Measurements from ENCODE around the gene TTC4. TPM values are rescaled to one million over a fixed set of nuclear protein-coding genes. Genes with fewer than 3 reads are reported as not detected.

TTC4 gene
- polyA plus RNA-seq, 1 donor from 2014 or later, result 22.5 TPM

DNA sequence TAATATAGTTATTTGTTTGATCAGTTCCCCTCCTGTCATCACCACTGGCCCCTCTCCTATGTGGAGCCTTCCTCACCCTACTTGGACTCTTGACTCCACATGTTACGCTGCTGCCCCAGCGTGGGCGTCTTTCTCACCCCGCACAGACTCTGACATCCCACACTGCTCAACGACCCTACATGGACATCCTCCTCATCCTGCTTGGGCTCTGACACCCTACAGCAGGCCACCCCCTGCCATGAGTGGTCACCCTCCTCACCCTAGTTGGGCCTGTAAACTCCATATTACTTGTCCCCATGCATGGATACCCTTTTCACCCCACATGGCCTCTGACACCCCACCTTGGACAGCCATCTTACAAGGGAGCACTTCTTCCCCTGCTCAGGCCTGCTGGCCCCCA is 21.0 kb downstream of the TTC4 start:
- H3K27ac ChIP-seq (ENCODE audit: low read length), result no peak overlapping the region
- no peak overlapping the region for H2AFZ ChIP-seq (ENCODE audit: low read depth, low read length)
- no peaks in the 10 kb centered on the region for H3K9me3 ChIP-seq (ENCODE audit: low read length)
- H3K79me2 ChIP-seq (replicated peaks; ENCODE audit: insufficient read depth, low read length), result no peaks in the 10 kb centered on the region
- H3K9ac ChIP-seq (ENCODE audit: low read length), result no peak overlapping the region
- H3K27me3 ChIP-seq (ENCODE audit: insufficient read depth, low read depth, low read length), result no peaks in the 10 kb centered on the region
- no peaks in the 10 kb centered on the region for H3F3A ChIP-seq (ENCODE audit: insufficient read depth, low read length, poor library complexity, severe bottlenecking)
- H3K36me3 ChIP-seq (ENCODE audit: insufficient read depth, low read length), result no peaks in the 10 kb centered on the region
- H4K20me1 ChIP-seq (ENCODE audit: insufficient read depth), result no peaks in the 10 kb centered on the region
- H3K4me2 ChIP-seq (ENCODE audit: low read length), result no peak overlapping the region
- H3K9me2 ChIP-seq (ENCODE audit: insufficient read depth, low read length), result no peaks in the 10 kb centered on the region
- TF ChIP-seq MXI1 (conservative IDR thresholded peaks at IDR 0.05; ENCODE audit: poor library complexity, severe bottlenecking) (no peak), EP300 (conservative IDR thresholded peaks at IDR 0.05; ENCODE audit: poor library complexity, severe bottlenecking) (no peak), TAF1 (IDR thresholded peaks at IDR 0.05; ENCODE audit: low read depth) (no peak), EZH2 (IDR thresholded peaks at IDR 0.05; ENCODE audit: borderline replicate concordance, insufficient read depth, low read length, poor library complexity, severe bottlenecking) (no peak), POLR2AphosphoS5 (IDR thresholded peaks at IDR 0.05) (no peak), RAD21 (conservative IDR thresholded peaks at IDR 0.05) (no peak), SMC3 (conservative IDR thresholded peaks at IDR 0.05; ENCODE audit: poor library complexity) (no peak)
- TF ChIP-seq, protein P1, sequence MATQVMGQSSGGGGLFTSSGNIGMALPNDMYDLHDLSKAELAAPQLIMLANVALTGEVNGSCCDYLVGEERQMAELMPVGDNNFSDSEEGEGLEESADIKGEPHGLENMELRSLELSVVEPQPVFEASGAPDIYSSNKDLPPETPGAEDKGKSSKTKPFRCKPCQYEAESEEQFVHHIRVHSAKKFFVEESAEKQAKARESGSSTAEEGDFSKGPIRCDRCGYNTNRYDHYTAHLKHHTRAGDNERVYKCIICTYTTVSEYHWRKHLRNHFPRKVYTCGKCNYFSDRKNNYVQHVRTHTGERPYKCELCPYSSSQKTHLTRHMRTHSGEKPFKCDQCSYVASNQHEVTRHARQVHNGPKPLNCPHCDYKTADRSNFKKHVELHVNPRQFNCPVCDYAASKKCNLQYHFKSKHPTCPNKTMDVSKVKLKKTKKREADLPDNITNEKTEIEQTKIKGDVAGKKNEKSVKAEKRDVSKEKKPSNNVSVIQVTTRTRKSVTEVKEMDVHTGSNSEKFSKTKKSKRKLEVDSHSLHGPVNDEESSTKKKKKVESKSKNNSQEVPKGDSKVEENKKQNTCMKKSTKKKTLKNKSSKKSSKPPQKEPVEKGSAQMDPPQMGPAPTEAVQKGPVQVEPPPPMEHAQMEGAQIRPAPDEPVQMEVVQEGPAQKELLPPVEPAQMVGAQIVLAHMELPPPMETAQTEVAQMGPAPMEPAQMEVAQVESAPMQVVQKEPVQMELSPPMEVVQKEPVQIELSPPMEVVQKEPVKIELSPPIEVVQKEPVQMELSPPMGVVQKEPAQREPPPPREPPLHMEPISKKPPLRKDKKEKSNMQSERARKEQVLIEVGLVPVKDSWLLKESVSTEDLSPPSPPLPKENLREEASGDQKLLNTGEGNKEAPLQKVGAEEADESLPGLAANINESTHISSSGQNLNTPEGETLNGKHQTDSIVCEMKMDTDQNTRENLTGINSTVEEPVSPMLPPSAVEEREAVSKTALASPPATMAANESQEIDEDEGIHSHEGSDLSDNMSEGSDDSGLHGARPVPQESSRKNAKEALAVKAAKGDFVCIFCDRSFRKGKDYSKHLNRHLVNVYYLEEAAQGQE (IDR thresholded peaks at IDR 0.05; ENCODE audit: borderline replicate concordance), result no peak
- TF ChIP-seq, protein P2, sequence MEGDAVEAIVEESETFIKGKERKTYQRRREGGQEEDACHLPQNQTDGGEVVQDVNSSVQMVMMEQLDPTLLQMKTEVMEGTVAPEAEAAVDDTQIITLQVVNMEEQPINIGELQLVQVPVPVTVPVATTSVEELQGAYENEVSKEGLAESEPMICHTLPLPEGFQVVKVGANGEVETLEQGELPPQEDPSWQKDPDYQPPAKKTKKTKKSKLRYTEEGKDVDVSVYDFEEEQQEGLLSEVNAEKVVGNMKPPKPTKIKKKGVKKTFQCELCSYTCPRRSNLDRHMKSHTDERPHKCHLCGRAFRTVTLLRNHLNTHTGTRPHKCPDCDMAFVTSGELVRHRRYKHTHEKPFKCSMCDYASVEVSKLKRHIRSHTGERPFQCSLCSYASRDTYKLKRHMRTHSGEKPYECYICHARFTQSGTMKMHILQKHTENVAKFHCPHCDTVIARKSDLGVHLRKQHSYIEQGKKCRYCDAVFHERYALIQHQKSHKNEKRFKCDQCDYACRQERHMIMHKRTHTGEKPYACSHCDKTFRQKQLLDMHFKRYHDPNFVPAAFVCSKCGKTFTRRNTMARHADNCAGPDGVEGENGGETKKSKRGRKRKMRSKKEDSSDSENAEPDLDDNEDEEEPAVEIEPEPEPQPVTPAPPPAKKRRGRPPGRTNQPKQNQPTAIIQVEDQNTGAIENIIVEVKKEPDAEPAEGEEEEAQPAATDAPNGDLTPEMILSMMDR (IDR thresholded peaks at IDR 0.05; ENCODE audit: poor library complexity, severe bottlenecking), result no peak
- no peak overlapping the region for H3K4me3 ChIP-seq (ENCODE audit: low read length)

DNA sequence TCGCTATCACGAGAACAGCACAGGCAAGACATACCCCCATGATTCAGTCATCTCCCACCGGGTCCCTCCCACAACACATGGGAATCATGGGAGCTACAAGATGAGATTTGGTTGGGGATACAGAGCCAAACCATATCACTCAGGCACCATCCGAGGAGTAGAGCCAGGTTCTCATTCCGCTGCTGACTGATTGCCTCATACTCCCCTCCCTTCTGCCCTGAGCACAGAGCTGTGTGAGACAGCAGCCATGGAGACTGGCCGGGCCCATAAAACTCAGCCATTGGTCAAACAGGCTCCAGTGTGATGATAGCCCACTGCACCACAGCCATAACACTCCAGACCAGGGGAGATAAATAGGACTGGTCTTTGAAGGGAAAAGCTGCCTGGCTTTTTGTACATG is 22.6 kb downstream of the TTC4 start:
- TF ChIP-seq, protein P2 (IDR thresholded peaks at IDR 0.05; ENCODE audit: poor library complexity, severe bottlenecking), result no peak
- no peak for TF ChIP-seq EP300 (conservative IDR thresholded peaks at IDR 0.05; ENCODE audit: poor library complexity, severe bottlenecking)
- no peak for TF ChIP-seq RAD21 (conservative IDR thresholded peaks at IDR 0.05)
- TF ChIP-seq SMC3 (conservative IDR thresholded peaks at IDR 0.05; ENCODE audit: poor library complexity), result no peak
- no peak for TF ChIP-seq TAF1 (IDR thresholded peaks at IDR 0.05; ENCODE audit: low read depth)
- no peak for TF ChIP-seq MXI1 (conservative IDR thresholded peaks at IDR 0.05; ENCODE audit: poor library complexity, severe bottlenecking)
- TF ChIP-seq, protein P1 (IDR thresholded peaks at IDR 0.05; ENCODE audit: borderline replicate concordance), result no peak
- no peak for TF ChIP-seq EZH2 (IDR thresholded peaks at IDR 0.05; ENCODE audit: borderline replicate concordance, insufficient read depth, low read length, poor library complexity, severe bottlenecking)
- no peak for TF ChIP-seq POLR2AphosphoS5 (IDR thresholded peaks at IDR 0.05)
- no peaks in the 10 kb centered on the region for H3K9me2 ChIP-seq (ENCODE audit: insufficient read depth, low read length)
- no peak overlapping the region for H3K4me2 ChIP-seq (ENCODE audit: low read length)
- no peak overlapping the region for H3K4me3 ChIP-seq (ENCODE audit: low read length)
- H2AFZ ChIP-seq (ENCODE audit: low read depth, low read length), result no peak overlapping the region
- H3K36me3 ChIP-seq (ENCODE audit: insufficient read depth, low read length), result no peaks in the 10 kb centered on the region
- H3K27me3 ChIP-seq (ENCODE audit: insufficient read depth, low read depth, low read length), result no peaks in the 10 kb centered on the region
- no peaks in the 10 kb centered on the region for H3K9me3 ChIP-seq (ENCODE audit: low read length)
- no peak overlapping the region for H3K27ac ChIP-seq (ENCODE audit: low read length)
- no peaks in the 10 kb centered on the region for H3K79me2 ChIP-seq (replicated peaks; ENCODE audit: insufficient read depth, low read length)
- no peaks in the 10 kb centered on the region for H4K20me1 ChIP-seq (ENCODE audit: insufficient read depth)
- no peaks in the 10 kb centered on the region for H3F3A ChIP-seq (ENCODE audit: insufficient read depth, low read length, poor library complexity, severe bottlenecking)
- no peak overlapping the region for H3K9ac ChIP-seq (ENCODE audit: low read length)
